Thyroid gland (tissue), 4 donors: ENCODE measurements around the gene MIXL1. TPM values are rescaled to one million over a fixed set of nuclear protein-coding genes. Genes with fewer than 3 reads are reported as not detected.
A peak's percentile ranks its signal among the peaks of the same experiment; 100 is the strongest.

Source experiments
- DNase-seq, 2 donors: peaks; one replicate each; pipeline ENCODE4 v3.0.0-alpha.2; 2019
- H3K27ac ChIP-seq, 3 donors: fragments of 200-600 bp; sonication (generic); 1 replicate in 2 of 3; 2 replicates in 1 of 3; pipeline ENCODE4 v1.5.1; 2016 to 2019; ENCODE audit warnings: mild to moderate bottlenecking in 1 of 3, moderate library complexity in 1 of 3
- H3K27me3 ChIP-seq: fragments of 200-600 bp; sonication (generic); one replicate; pipeline ENCODE4 v1.5.1; 2019
- H3K36me3 ChIP-seq, 2 donors: fragments of 200-600 bp; sonication (generic); one replicate each; pipeline ENCODE4 v1.5.1; 2016 to 2019
- H3K4me1 ChIP-seq, 2 donors: fragments of 200-600 bp; sonication (generic); one replicate each; pipeline ENCODE4 v1.5.1; 2017 to 2019
- H3K4me3 ChIP-seq, 3 donors: fragments of 200-600 bp; sonication (generic); replicated peaks in 1 of 3; 1 replicate in 2 of 3; 2 replicates in 1 of 3; pipeline ENCODE4 v1.5.1; 2016; ENCODE audit warnings: mild to moderate bottlenecking in 1 of 3
- H3K9me3 ChIP-seq: fragments of 200-600 bp; sonication (generic); one replicate; pipeline ENCODE4 v1.5.1; 2017
- CTCF ChIP-seq, 6 experiments: fragments of 200-600 bp in 3 of 6; fragments of 450-650 bp in 3 of 6; sonication (generic) in 3 of 6; IDR thresholded peaks; one replicate each; pipeline ENCODE4 v1.5.1; 2016 to 2019; ENCODE audit warnings: antibody characterized with exemption in 6 of 6, mild to moderate bottlenecking in 2 of 6, inconsistent platforms in 1 of 6, moderate library complexity in 1 of 6
- POLR2A ChIP-seq, 2 donors: fragments of 450-650 bp; IDR thresholded peaks; one replicate each; pipeline ENCODE4 v1.6.1; 2017; ENCODE audit warnings: antibody characterized with exemption in 2 of 2, mild to moderate bottlenecking in 2 of 2, moderate library complexity in 1 of 2
- WGBS, 2 donors: methylation state at CpG; one replicate each; pipeline ENCODE4 v1.1.5; 2017; 5-methylcytosine and 5-hydroxymethylcytosine counted together
- intact Hi-C: fragments of 100-400 bp; cut with DNase I; formaldehyde crosslinking; loops from one replicate; pipeline ENCODE4 v1.15.1; 2023
- total RNA-seq, 4 donors: library from RNA; depleted of rRNA; stranded (reverse); fragments of >200 nt; gene quantifications; one replicate each; pipeline ENCODE4 v1.2.3, GENCODE V29; 2016

The MIXL1 gene
- total RNA-seq, 4 donors from 2014 or later: not detected

- intact Hi-C loops: no loop called here
- TF ChIP-seq POLR2A (IDR thresholded peaks at IDR 0.05) (peak; percentile 67 to 95), CTCF (IDR thresholded peaks at IDR 0.05) (peak in 1 of 6 experiments; percentile 28)
- Histone ChIP-seq H3K4me1 (peaks cover 32 to 44% of the 10 kb centered on the region in 2 donors), H3K9me3 (no peaks in the 10 kb centered on the region), H3K4me3 (peak within 1 kb of the TSS; percentile 82 to 95 (median 88)), H3K36me3 (no peaks in the 10 kb centered on the region), H3K27ac (peak within 1 kb of the TSS; percentile 84 to 95 (median 93)), H3K27me3 (no peaks in the 10 kb centered on the region)
- WGBS, 2 donors: 0 to 2% methylated on average over 10 of the region's 75 CpGs
- peak; percentile 88 for DNase-seq
Measured at GRCh38 chr1:226186124-226187018, 37.1 kb upstream of the MIXL1 start, which contains the start of gene ACBD3. Gene ACBD3 (minus strand): TSS chr1:226186741. CDS start chr1:226186675, 66 bp downstream.

GRCh38 chr1:226187019-226187322 lies 36.5 kb upstream of the MIXL1 start:
- TF ChIP-seq POLR2A (IDR thresholded peaks at IDR 0.05) (no peak), CTCF (IDR thresholded peaks at IDR 0.05) (no peak)
- H3K36me3 ChIP-seq: no peaks in the 10 kb centered on the region
- H3K9me3 ChIP-seq: no peaks in the 10 kb centered on the region
- H3K27me3 ChIP-seq: no peaks in the 10 kb centered on the region
- intact Hi-C loops: no loop called here
- peak overlapping the region; percentile 82 to 95 (median 88) for H3K4me3 ChIP-seq
- H3K27ac ChIP-seq: peak overlapping the region; percentile 84 to 95 (median 93)
- DNase-seq: no peak
- WGBS, 2 donors: 8 to 26% methylated on average over 4 to 10 of the region's 10 CpGs
- H3K4me1 ChIP-seq: peaks cover 26 to 38% of the 10 kb centered on the region in 2 donors

- TF ChIP-seq CTCF (IDR thresholded peaks at IDR 0.05): no peak
- no peak for TF ChIP-seq POLR2A (IDR thresholded peaks at IDR 0.05)
- WGBS, 2 donors: 89 to 97% methylated on average over 7 of the region's 7 CpGs
- Histone ChIP-seq H3K36me3 (no peaks in the 10 kb centered on the region), H3K27me3 (no peaks in the 10 kb centered on the region), H3K9me3 (no peaks in the 10 kb centered on the region), H3K4me3 (peak overlapping the region in 1 of 3 donors; percentile 82), H3K27ac (peak overlapping the region in 1 of 3 donors; percentile 84), H3K4me1 (peaks cover 22 to 34% of the 10 kb centered on the region in 2 donors)
- no peak for DNase-seq
- intact Hi-C loops: no loop called here
Measured at GRCh38 chr1:226187380-226187779, 36.1 kb upstream of the MIXL1 start.

GRCh38 chr1:226195144-226195543 lies 28.3 kb upstream of the MIXL1 start:
- WGBS, 2 donors: 92 to 97% methylated on average over 1 of the region's 1 CpG
- intact Hi-C loops: no loop called here

More at GRCh38 chr1:226195144-226195543, 28.3 kb upstream of the MIXL1 start:
- Histone ChIP-seq H3K4me3 (no peak overlapping the region), H3K27ac (no peak overlapping the region), H3K9me3 (no peaks in the 10 kb centered on the region), H3K36me3 (no peaks in the 10 kb centered on the region), H3K27me3 (no peaks in the 10 kb centered on the region), H3K4me1 (no peaks in the 10 kb centered on the region)
- no peak for DNase-seq
- TF ChIP-seq POLR2A (IDR thresholded peaks at IDR 0.05): no peak
- no peak for TF ChIP-seq CTCF (IDR thresholded peaks at IDR 0.05)
